ENCODE data around the gene NCK2.
"Not testable (repeated sequence)": the region's sequence is repeated elsewhere in the genome, so short reads cannot be mapped to it uniquely, and the experiment has no call there.

NCK2 gene

GRCh38 chr2:105893011-105893995 is 148.6 kb downstream of the NCK2 start:
- no peak for DNase-seq (ENCODE audit: low spot score)

- DNase-seq (ENCODE audit: low spot score), result no peak
Measured at GRCh38 chr2:105894327-105894944, 149.7 kb downstream of the NCK2 start.

- DNase-seq (ENCODE audit: low spot score), result no peak
Measured at GRCh38 chr2:105895990-105896764, 151.5 kb downstream of the NCK2 start.

GRCh38 chr2:105896765-105897163 is 152.1 kb downstream of the NCK2 start:
- DNase-seq (ENCODE audit: low spot score), result no peak

GRCh38 chr2:105897694-105898093 is 153.0 kb downstream of the NCK2 start:
- DNase-seq (ENCODE audit: low spot score), result not testable (repeated sequence)

GRCh38 chr2:105903051-105903674 is 158.5 kb downstream of the NCK2 start:
- DNase-seq (ENCODE audit: low spot score), result no peak

GRCh38 chr2:105904938-105905337 is 160.2 kb downstream of the NCK2 start:
- DNase-seq (ENCODE audit: low spot score), result peak; percentile 45

GRCh38 chr2:105906481-105906880 is 161.8 kb downstream of the NCK2 start:
- no peak for DNase-seq (ENCODE audit: low spot score)

- no peak for DNase-seq (ENCODE audit: low spot score)
Measured at GRCh38 chr2:105907184-105907583, 162.5 kb downstream of the NCK2 start.

GRCh38 chr2:105909215-105909614 is 164.5 kb downstream of the NCK2 start:
- no peak for DNase-seq (ENCODE audit: low spot score)

GRCh38 chr2:105910497-105911238 is 166.0 kb downstream of the NCK2 start:
- DNase-seq (ENCODE audit: low spot score), result no peak

- DNase-seq (ENCODE audit: low spot score), result no peak
Measured at GRCh38 chr2:105911425-105911824, 166.7 kb downstream of the NCK2 start.

- peak; percentile 30 for DNase-seq (ENCODE audit: low spot score)
Measured at GRCh38 chr2:105912081-105912480, 167.4 kb downstream of the NCK2 start.

- no peak for DNase-seq (ENCODE audit: low spot score)
Measured at GRCh38 chr2:105915005-105915558, 170.4 kb downstream of the NCK2 start.

GRCh38 chr2:105917226-105917625 is 172.5 kb downstream of the NCK2 start:
- DNase-seq (ENCODE audit: low spot score), result no peak

GRCh38 chr2:105917688-105918087 is 173.0 kb downstream of the NCK2 start:
- DNase-seq (ENCODE audit: low spot score), result no peak

- no peak for DNase-seq (ENCODE audit: low spot score)
Measured at GRCh38 chr2:105919191-105919811, 174.6 kb downstream of the NCK2 start.

GRCh38 chr2:105919826-105920225 is 175.1 kb downstream of the NCK2 start:
- no peak for DNase-seq (ENCODE audit: low spot score)

GRCh38 chr2:105924271-105924670 is 179.6 kb downstream of the NCK2 start:
- DNase-seq (ENCODE audit: low spot score), result no peak

- no peak for DNase-seq (ENCODE audit: low spot score)
Measured at GRCh38 chr2:105924932-105925331, 180.2 kb downstream of the NCK2 start.

GRCh38 chr2:105925390-105925789 is 180.7 kb downstream of the NCK2 start:
- DNase-seq (ENCODE audit: low spot score), result no peak

Measured in activated CD4-positive, alpha-beta T cell treated with anti-CD3 and anti-CD28 coated beads, Interleukin-2, Interleukin-4, amounts not matched to agents 100 ng/mL and 50 ng/mL, durations not matched to agents 16 hours and 8 hours (primary cell).